ENCODE data around the gene LMTK3.

DNA sequence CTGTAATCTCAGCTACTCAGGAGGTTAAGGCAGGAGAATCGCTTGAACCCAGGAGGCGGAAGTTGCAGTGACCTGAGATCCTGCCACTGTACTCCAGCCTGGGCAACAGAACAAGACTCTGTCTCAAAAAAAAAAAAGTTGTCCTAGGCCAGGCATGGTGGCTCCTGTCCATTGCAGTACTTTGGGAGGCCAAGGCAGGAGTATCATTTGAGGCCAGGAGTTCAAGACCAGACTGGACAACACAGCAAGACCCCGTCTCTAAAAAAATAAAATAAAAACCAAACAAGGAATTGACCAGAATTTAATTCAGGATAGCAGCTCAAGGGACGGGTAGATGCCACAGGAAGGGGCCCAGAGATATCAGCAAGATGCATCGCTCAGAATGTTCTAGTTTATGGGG, 45.2 kb upstream of the LMTK3 start:
- TF ChIP-seq, protein P1, sequence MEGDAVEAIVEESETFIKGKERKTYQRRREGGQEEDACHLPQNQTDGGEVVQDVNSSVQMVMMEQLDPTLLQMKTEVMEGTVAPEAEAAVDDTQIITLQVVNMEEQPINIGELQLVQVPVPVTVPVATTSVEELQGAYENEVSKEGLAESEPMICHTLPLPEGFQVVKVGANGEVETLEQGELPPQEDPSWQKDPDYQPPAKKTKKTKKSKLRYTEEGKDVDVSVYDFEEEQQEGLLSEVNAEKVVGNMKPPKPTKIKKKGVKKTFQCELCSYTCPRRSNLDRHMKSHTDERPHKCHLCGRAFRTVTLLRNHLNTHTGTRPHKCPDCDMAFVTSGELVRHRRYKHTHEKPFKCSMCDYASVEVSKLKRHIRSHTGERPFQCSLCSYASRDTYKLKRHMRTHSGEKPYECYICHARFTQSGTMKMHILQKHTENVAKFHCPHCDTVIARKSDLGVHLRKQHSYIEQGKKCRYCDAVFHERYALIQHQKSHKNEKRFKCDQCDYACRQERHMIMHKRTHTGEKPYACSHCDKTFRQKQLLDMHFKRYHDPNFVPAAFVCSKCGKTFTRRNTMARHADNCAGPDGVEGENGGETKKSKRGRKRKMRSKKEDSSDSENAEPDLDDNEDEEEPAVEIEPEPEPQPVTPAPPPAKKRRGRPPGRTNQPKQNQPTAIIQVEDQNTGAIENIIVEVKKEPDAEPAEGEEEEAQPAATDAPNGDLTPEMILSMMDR (IDR thresholded peaks at IDR 0.05), result no peak
- TF ChIP-seq POLR2A (IDR thresholded peaks at IDR 0.05), result no peak
- no peak for TF ChIP-seq EP300 (IDR thresholded peaks at IDR 0.05)

Measured in tibial nerve (tissue), 4 donors.